Mononuclear cell (primary cell): ENCODE data around the gene RASGEF1B. TPM values are rescaled to one million over a fixed set of nuclear protein-coding genes. Genes with fewer than 3 reads are reported as not detected.

ENCODE experiments used
- H3K27me3 ChIP-seq: 2 replicates; pipeline ENCODE4 v1.6.0; 2011; ENCODE audit warnings: low read length, control low read depth; ENCODE audit not compliant: insufficient read depth
- H3K4me1 ChIP-seq: 2 replicates; pipeline ENCODE4 v1.5.1; 2011; ENCODE audit warnings: mild to moderate bottlenecking, low read length, control low read depth; ENCODE audit not compliant: insufficient read depth
- H3K4me3 ChIP-seq: 2 replicates; pipeline ENCODE4 v1.5.1; 2011; ENCODE audit warnings: mild to moderate bottlenecking, low read length, moderate library complexity
- H3K9me3 ChIP-seq: 2 replicates; pipeline ENCODE4 v1.5.1; 2011; ENCODE audit warnings: low read depth, mild to moderate bottlenecking, control low read depth, low read length
- total RNA-seq: library from RNA; depleted of rRNA; stranded (reverse); fragments of >200 nt; gene quantifications from one replicate; pipeline ENCODE4 v1.2.3, GENCODE V29; 2012

RASGEF1B gene
- total RNA-seq, 1 donor: 270 TPM

- Histone ChIP-seq H3K4me3 (no peak overlapping the region), H3K9me3 (no peaks in the 10 kb centered on the region), H3K4me1 (peaks cover 3% of the 10 kb centered on the region), H3K27me3 (no peaks in the 10 kb centered on the region)
These were observed 11.5 kb downstream of the RASGEF1B start for GRCh38 chr4:81460191-81460701.

- no peak overlapping the region for H3K4me3 ChIP-seq
- H3K27me3 ChIP-seq: no peaks in the 10 kb centered on the region
- H3K4me1 ChIP-seq: peaks cover 8% of the 10 kb centered on the region
- no peaks in the 10 kb centered on the region for H3K9me3 ChIP-seq
These were observed 12.5 kb downstream of the RASGEF1B start for GRCh38 chr4:81459228-81459627.

GRCh38 chr4:81457921-81458520 lies 13.7 kb downstream of the RASGEF1B start:
- peaks cover 8% of the 10 kb centered on the region for H3K4me1 ChIP-seq
- H3K9me3 ChIP-seq: no peaks in the 10 kb centered on the region
- no peak overlapping the region for H3K4me3 ChIP-seq
- no peaks in the 10 kb centered on the region for H3K27me3 ChIP-seq

GRCh38 chr4:81457345-81457744 lies 14.4 kb downstream of the RASGEF1B start:
- no peak overlapping the region for H3K4me3 ChIP-seq
- peaks cover 8% of the 10 kb centered on the region for H3K4me1 ChIP-seq
- no peaks in the 10 kb centered on the region for H3K27me3 ChIP-seq
- H3K9me3 ChIP-seq: no peaks in the 10 kb centered on the region

- H3K4me3 ChIP-seq: no peak overlapping the region
- no peaks in the 10 kb centered on the region for H3K27me3 ChIP-seq
- no peaks in the 10 kb centered on the region for H3K9me3 ChIP-seq
These were observed 15.8 kb downstream of the RASGEF1B start for GRCh38 chr4:81455897-81456296.

DNA sequence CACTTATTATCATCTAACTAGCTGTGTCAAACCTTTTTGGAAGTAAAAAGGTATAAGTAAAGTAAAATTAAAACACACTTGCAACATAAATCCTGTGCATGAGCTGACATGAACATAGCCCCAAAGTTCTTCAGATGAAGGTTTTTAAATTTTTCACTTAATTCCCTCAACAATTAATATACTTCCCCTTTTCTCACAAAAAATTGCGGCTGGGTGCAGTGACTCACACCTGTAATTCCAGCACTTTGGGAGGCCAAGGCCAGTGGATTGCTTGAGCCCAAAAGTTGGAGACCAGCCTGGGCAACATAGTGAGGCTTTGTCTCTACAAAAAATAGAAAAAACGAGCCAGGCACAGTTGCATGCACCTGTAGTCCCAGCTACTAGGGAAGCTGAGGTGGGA lies 16.8 kb downstream of the RASGEF1B start:
- no peak overlapping the region for H3K4me3 ChIP-seq
- H3K27me3 ChIP-seq: no peaks in the 10 kb centered on the region
- no peaks in the 10 kb centered on the region for H3K9me3 ChIP-seq
- H3K4me1 ChIP-seq: peaks cover 8% of the 10 kb centered on the region

More at GRCh38 chr4:81455897-81456296, 15.8 kb downstream of the RASGEF1B start:
- H3K4me1 ChIP-seq: peaks cover 8% of the 10 kb centered on the region

GRCh38 chr4:81454499-81454898 lies 17.2 kb downstream of the RASGEF1B start:
- Histone ChIP-seq H3K27me3 (no peaks in the 10 kb centered on the region), H3K4me3 (no peak overlapping the region), H3K4me1 (peaks cover 8% of the 10 kb centered on the region), H3K9me3 (no peaks in the 10 kb centered on the region)

DNA sequence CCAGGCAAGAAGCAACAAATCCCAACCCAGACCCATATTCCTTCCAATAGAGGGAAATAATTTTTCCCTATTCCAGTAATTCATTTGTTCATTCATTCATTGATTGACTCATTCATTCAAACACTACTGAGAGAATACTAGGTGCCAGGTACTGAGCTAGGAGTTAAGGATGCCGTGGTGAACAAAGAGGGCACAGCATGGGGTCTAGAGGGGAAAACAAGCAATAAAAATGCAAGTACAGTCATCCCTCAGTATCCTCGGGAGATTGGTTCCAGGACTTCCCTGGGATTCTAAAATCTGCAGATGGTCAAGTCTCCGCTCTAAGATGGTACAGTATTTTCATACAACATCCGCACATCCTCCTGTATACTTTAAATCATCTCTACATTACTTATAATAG lies 18.7 kb downstream of the RASGEF1B start:
- Histone ChIP-seq H3K27me3 (no peaks in the 10 kb centered on the region), H3K4me3 (no peak overlapping the region), H3K9me3 (no peaks in the 10 kb centered on the region), H3K4me1 (peaks cover 8% of the 10 kb centered on the region)

DNA sequence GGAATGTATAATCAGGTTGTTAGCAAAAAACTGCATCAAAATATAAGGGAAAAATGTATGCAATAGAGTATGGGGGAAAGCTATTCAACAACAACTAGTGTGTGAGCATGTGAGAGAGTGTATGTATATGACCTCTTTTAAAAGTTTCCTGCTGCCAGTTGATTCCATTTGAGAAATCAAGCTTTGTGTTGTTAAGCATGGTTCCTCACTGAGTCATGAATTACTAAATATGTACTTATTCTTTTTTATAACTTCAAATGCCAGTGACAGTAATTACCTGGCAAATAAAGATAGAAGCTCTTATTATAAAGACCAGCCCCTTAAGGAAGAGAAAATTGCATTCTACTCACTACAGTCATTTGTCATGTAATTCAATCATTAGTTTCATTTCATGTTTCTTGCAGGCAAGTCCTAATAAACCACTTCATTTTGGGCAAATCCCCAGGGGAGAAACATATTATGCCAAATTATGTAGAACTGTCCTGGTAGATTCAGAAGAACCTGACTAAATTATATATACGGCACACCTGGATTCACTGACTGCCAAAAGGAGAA lies 19.2 kb downstream of the RASGEF1B start:
- Histone ChIP-seq H3K4me3 (no peak overlapping the region), H3K27me3 (no peaks in the 10 kb centered on the region), H3K4me1 (peaks cover 8% of the 10 kb centered on the region), H3K9me3 (no peaks in the 10 kb centered on the region)

DNA sequence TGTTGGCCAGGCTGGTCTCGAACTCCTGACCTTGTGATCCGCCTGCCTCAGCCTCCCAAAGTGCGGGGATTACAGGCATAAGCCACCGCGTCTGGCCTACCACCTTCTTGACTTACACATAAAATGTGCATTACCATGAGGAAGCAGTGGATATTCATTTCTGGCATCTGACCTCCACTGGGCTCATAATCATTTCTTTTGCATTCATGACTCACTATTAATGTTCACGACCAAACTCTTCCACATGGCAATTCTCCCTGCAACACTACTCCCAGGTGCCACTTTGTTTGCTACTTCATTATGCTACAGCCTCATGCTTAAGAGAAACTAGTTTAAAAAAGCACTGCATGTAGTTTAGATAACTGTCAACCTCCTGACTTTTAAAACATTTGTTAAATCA lies 22.7 kb downstream of the RASGEF1B start:
- Histone ChIP-seq H3K27me3 (no peaks in the 10 kb centered on the region), H3K9me3 (no peaks in the 10 kb centered on the region), H3K4me3 (no peak overlapping the region), H3K4me1 (no peaks in the 10 kb centered on the region)

GRCh38 chr4:81447566-81448229 lies 24.0 kb downstream of the RASGEF1B start:
- H3K4me1 ChIP-seq: no peaks in the 10 kb centered on the region
- H3K9me3 ChIP-seq: no peaks in the 10 kb centered on the region
- H3K27me3 ChIP-seq: no peaks in the 10 kb centered on the region
- H3K4me3 ChIP-seq: no peak overlapping the region

- Histone ChIP-seq H3K27me3 (no peaks in the 10 kb centered on the region), H3K4me1 (no peaks in the 10 kb centered on the region), H3K4me3 (no peak overlapping the region), H3K9me3 (no peaks in the 10 kb centered on the region)
These were observed 25.1 kb downstream of the RASGEF1B start for GRCh38 chr4:81446634-81447033.

GRCh38 chr4:81445196-81445595 lies 26.5 kb downstream of the RASGEF1B start:
- Histone ChIP-seq H3K4me3 (no peak overlapping the region), H3K4me1 (no peaks in the 10 kb centered on the region), H3K9me3 (no peaks in the 10 kb centered on the region), H3K27me3 (no peaks in the 10 kb centered on the region)

DNA sequence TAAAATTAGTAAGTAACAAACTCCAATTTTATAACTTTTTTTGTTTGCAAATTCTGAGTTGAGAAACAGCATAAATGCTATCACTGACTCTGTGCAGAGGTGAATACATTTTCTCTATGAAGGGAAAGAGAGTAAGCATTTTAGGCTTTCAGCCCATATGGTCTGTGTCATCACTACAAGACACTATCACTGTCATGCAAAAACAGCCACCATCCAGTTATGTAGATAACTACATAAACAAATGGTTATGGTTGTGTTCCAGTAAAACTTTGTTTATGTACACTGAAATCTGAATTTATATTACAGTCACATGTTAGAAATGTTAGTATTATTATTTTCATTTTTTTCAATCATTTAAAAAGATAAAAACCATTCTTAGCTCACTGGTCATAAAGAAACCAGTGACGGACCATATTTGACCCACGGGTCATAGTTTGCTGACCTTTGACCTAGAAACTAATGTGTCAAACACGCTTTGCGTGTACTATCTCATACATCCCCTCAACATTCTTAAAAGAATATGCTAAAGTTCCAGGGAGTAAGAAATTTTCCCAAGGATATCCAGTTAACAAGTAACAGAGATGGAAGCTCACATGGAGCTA lies 29.1 kb downstream of the RASGEF1B start:
- Histone ChIP-seq H3K9me3 (no peaks in the 10 kb centered on the region), H3K4me3 (no peak overlapping the region), H3K4me1 (no peaks in the 10 kb centered on the region), H3K27me3 (no peaks in the 10 kb centered on the region)

DNA sequence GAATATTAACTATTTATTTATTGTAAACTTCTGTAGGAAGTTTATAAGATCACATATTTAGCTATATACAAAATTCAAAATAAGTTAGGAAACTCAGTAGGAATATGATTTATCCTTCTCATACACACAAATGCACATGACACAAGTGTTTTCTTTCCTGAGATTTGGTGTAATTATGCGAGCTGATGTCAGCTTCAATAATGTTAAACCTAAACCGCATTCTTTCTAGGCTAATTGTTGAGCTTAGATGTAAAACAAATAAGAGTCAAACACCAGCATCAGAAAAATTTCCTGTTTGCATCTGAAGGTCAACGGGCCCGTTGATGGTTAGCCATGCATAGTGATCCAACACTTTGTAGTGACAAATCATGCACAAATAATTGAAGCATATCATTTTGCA lies 30.8 kb downstream of the RASGEF1B start:
- Histone ChIP-seq H3K4me3 (no peak overlapping the region), H3K4me1 (no peaks in the 10 kb centered on the region), H3K27me3 (no peaks in the 10 kb centered on the region), H3K9me3 (no peaks in the 10 kb centered on the region)
